ENCODE results near the gene ALMS1.
"Not testable (repeated sequence)": the region's sequence is repeated elsewhere in the genome, so short reads cannot be mapped to it uniquely, and the experiment has no call there.

Gene ALMS1

GRCh38 chr2:73624036-73624435, 238.4 kb downstream of the ALMS1 start:
- DNase-seq: not testable (repeated sequence)

DNA sequence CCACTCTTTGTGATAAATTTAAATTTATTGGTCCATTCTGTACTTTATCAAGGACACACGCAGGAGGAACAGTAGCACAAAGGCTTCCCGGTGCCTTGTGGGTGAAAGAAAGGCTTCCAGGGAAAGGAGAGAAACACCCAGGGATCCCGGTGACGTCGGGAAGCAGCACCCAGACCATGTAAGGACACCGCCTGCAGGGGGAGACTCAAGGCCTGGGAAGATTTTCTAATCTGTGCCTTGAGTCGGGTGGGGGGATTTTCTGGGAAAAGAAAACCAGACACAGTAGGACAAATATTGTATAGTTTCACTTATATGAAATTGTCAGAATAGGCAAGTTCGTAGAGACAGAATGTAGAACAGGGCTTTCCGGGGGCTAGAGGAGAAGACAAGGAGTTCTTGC, 239.0 kb downstream of the ALMS1 start:
- not testable (repeated sequence) for DNase-seq

GRCh38 chr2:73626237-73626636, 240.6 kb downstream of the ALMS1 start:
- not testable (repeated sequence) for DNase-seq

DNA sequence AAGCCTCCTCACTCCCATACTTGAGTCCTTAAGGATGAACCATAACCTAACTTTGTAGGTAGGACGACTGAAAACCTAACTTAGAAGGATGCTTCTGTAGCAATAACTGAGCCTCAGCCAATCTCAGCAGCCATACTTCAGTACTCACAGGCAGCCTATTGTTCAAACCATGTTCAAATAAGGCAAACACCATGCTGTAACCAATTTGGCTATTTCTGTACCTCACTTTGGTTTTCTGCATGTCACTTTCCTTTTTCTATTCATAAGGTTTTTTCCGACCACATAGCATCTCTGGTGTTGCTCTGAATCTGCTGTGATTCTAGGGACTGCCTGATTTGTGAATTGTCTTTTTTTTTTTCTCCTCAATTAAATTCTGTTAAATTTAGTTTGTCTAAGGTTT, 242.9 kb downstream of the ALMS1 start:
- DNase-seq: not testable (repeated sequence)

GRCh38 chr2:73630662-73631266, 245.1 kb downstream of the ALMS1 start:
- DNase-seq: not testable (repeated sequence)

DNA sequence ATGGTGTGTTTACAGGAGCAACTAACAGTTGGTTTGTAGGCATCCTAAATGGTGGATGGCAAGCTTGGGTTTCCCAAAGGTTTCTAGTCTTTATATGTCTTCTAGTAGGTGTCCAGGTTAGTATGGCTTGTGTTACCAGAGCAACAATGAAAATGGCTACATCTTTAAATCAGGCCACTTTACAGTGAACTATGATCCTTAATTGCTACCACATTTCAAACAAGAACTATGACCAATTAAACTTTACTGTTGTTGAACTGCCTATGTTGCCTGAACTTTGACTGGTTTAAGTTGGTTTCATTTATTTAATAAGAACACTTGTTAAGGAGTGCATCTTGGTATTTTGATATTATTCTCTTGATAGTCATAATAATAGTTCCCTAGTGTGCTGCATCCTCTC, 251.3 kb downstream of the ALMS1 start:
- not testable (repeated sequence) for DNase-seq

GRCh38 chr2:73638429-73638828, 252.8 kb downstream of the ALMS1 start:
- DNase-seq: no peak

DNA sequence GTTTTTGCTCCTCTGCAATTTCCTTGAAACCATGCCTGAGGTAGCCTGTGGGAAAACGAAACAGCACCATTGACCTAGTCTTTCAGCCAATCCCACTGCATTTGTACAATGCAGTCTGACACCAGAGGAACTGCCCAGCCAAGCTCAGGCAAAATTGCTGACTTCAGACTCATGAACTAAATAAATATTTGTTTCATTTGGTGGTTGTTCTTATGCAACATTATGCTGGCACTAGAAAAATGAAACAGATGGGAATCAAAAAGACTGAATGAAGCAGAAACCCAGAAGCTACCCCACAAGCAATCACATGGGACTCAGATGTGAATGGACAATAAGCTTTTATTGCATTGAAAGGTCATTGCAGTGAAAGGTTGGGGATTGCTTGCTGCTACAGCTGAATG, 254.9 kb downstream of the ALMS1 start:
- DNase-seq: peak in 1 of 2 donors; percentile 1

DNA sequence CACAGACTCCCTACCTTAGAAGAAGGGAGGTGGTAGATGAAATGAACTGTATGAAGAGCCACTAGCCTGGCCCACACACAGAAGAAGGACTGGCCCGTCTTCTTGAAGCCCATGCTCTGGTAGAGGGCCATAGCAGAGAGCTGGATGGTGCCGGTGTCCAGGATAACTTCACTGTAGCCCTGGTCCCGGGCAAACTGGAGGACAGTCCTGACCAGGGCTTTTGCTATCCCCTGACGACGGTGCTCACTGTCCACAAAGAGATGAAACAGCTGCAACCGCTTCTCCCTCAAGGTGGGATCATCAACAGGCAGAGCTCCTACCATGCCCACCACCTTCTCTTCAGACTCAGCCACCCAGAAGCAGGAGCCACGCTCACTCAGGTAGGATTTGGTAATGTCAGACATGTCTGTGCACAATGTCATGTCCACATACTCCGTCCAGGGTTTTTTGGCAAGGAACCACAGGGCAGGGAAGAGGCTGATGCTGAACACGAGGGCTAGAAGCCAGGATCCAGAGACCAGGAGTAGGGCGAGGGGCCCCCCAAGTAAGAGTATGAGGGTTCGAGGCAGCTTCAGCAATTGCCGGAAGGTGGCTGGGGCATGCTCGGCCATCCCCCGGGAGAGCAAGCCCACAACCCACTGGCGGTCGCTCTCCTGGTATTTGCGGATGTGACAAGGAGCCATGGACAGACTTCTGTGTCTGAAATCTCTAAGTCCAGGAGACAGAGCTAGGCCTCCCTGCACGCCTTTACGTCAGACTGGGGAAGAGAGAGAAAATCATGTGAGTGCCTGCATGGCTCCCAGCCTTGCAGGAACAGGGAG, 255.5 kb downstream of the ALMS1 start:
- no peak for DNase-seq

DNA sequence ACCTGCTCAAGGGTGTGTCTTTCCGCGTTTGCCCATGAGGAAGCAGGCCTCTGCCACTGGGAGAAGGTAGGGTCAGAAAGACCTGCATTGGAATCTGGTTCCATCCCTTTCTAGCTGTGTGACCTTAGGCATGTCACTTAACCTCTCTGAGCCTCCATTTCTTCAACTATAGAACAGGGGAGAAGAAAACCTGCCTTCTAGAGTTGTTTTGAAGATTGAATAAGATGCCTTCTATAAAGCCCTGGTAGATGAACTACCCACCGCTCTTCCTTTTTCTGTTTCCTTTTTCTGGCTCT, 256.1 kb downstream of the ALMS1 start:
- no peak for DNase-seq

- DNase-seq: no peak
These were observed 256.8 kb downstream of the ALMS1 start, which contains the start of gene NAT8 for GRCh38 chr2:73642338-73643018. NAT8 (minus strand) TSS chr2:73642422; CDS start chr2:73641628, 794 bp downstream.

DNA sequence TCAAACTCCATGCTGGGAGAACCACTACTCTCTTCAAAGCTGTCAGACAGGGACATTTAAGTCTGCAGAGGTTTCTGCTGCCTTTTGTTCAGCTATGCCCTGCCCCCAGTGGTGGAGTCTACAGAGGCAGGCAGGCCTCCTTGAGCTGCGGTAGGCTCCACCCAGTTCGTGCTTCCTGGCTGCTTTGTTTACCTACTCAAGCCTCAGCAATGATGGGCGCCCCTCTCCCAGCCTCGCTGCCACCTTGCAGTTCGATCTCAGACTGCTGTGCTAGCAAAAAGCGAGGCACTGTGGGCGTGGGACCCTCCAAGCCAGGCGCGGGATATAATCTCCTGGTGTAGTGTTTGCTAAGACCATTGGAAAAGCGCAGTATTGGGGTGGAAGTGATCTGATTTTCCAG, 262.1 kb downstream of the ALMS1 start:
- not testable (repeated sequence) for DNase-seq

DNA sequence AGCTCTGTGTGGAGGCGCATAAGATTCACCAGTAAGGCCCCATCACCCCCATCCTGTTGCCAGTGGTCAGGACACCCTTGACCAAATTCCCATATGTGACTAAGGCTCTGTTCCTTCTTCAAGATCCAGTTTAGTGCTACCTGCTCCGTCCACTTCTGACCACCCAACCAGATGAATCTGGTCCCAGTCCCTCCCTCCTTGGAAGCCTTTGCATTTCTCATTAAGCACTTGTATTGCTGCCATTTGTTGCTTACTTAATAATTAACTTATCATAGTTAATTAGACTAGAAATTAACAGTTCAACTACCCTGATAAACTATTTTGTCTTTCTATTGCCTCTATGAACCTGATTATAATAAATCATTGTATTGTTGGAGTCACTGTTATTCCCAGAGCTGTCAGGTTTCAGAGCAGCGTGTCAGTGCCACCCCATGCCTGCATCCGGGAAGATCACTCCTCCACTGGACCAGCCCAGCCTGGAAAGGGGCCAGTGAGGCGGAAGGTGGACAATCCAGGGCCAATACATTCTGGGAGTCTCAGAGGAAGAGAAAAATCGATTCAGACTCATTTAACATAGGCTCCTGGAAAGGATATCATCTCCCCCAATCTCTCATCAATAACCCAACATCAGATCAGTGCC, 266.1 kb downstream of the ALMS1 start:
- no peak for DNase-seq

- no peak for DNase-seq
These were observed 266.7 kb downstream of the ALMS1 start for GRCh38 chr2:73652348-73652747.

GRCh38 chr2:73654175-73654574, 268.5 kb downstream of the ALMS1 start:
- DNase-seq: no peak

All from hippocampal formation (tissue), 2 donors.